ENCODE data around the gene TAS2R10. TPM values are rescaled to one million over a fixed set of nuclear protein-coding genes. Genes with fewer than 3 reads are reported as not detected.

The TAS2R10 gene
- under 1 TPM; 0.31 to 0.63 TPM for total RNA-seq

- Mint-ChIP-seq H3K27ac (no peak within 1 kb of the TSS), H3K4me3 (no peak within 1 kb of the TSS), H3K9me3 (no peaks in the 10 kb centered on the region), H3K36me3 (ENCODE audit: insufficient read depth in 2 of 2) (no peaks in the 10 kb centered on the region), H3K27me3 (ENCODE audit: low read depth) (no peaks in the 10 kb centered on the region), H3K4me1 (ENCODE audit: low read depth) (no peaks in the 10 kb centered on the region)
- DNase-seq, result no peak
- no peak for ATAC-seq (replicated peaks in 1 of 2)
Measured at GRCh38 chr12:10826258-10826657, at the start of gene TAS2R10. Gene TAS2R10, minus strand, starts transcription at chr12:10826358. Its CDS starts 89 bp downstream, at chr12:10826269.

- Mint-ChIP-seq H3K4me3 (no peak overlapping the region), H3K36me3 (ENCODE audit: insufficient read depth in 2 of 2) (peaks cover 6 to 9% of the 10 kb centered on the region in 2 donors), H3K4me1 (ENCODE audit: low read depth) (no peaks in the 10 kb centered on the region)
Measured at GRCh38 chr12:10873378-10873777, 47.2 kb upstream of the TAS2R10 start.

GRCh38 chr12:10867381-10867780 lies 41.2 kb upstream of the TAS2R10 start:
- H3K4me1 Mint-ChIP-seq (ENCODE audit: low read depth), result no peaks in the 10 kb centered on the region

More at GRCh38 chr12:10873378-10873777, 47.2 kb upstream of the TAS2R10 start:
- no peak for DNase-seq
- H3K9me3 Mint-ChIP-seq, result peaks cover 2 to 11% of the 10 kb centered on the region in 2 donors
- ATAC-seq (replicated peaks in 1 of 2), result no peak
- H3K27ac Mint-ChIP-seq, result peak overlapping the region; percentile 54
- H3K27me3 Mint-ChIP-seq (ENCODE audit: low read depth), result no peaks in the 10 kb centered on the region

GRCh38 chr12:10863512-10864218 lies 37.5 kb upstream of the TAS2R10 start:
- Mint-ChIP-seq H3K27ac (no peak overlapping the region), H3K9me3 (peaks cover 9 to 13% of the 10 kb centered on the region in 2 donors), H3K4me3 (no peak overlapping the region), H3K27me3 (ENCODE audit: low read depth) (no peaks in the 10 kb centered on the region), H3K4me1 (ENCODE audit: low read depth) (no peaks in the 10 kb centered on the region), H3K36me3 (ENCODE audit: insufficient read depth in 2 of 2) (peaks cover 5 to 20% of the 10 kb centered on the region in 2 donors)
- DNase-seq (no peak), ATAC-seq (replicated peaks in 1 of 2) (no peak)

More at GRCh38 chr12:10867381-10867780, 41.2 kb upstream of the TAS2R10 start:
- ATAC-seq (replicated peaks in 1 of 2) (no peak), DNase-seq (no peak)
- no peaks in the 10 kb centered on the region for H3K27me3 Mint-ChIP-seq (ENCODE audit: low read depth)
- peaks cover 0 to 4% of the 10 kb centered on the region in 2 donors for H3K36me3 Mint-ChIP-seq (ENCODE audit: insufficient read depth in 2 of 2)
- peaks cover 0 to 5% of the 10 kb centered on the region in 2 donors for H3K9me3 Mint-ChIP-seq
- no peak overlapping the region for H3K27ac Mint-ChIP-seq
- no peak overlapping the region for H3K4me3 Mint-ChIP-seq

GRCh38 chr12:10861366-10861765 lies 35.2 kb upstream of the TAS2R10 start:
- no peak overlapping the region for H3K27ac Mint-ChIP-seq
- no peak overlapping the region for H3K4me3 Mint-ChIP-seq
- H3K9me3 Mint-ChIP-seq, result peaks cover 13 to 26% of the 10 kb centered on the region in 2 donors
- peaks cover 21 to 39% of the 10 kb centered on the region in 2 donors for H3K36me3 Mint-ChIP-seq (ENCODE audit: insufficient read depth in 2 of 2)
- DNase-seq, result no peak
- no peak for ATAC-seq (replicated peaks in 1 of 2)
- H3K4me1 Mint-ChIP-seq (ENCODE audit: low read depth), result no peaks in the 10 kb centered on the region
- no peaks in the 10 kb centered on the region for H3K27me3 Mint-ChIP-seq (ENCODE audit: low read depth)

- H3K36me3 Mint-ChIP-seq (ENCODE audit: insufficient read depth in 2 of 2), result peaks cover 26 to 36% of the 10 kb centered on the region in 2 donors
- H3K27me3 Mint-ChIP-seq (ENCODE audit: low read depth), result no peaks in the 10 kb centered on the region
- H3K9me3 Mint-ChIP-seq, result peaks cover 14 to 26% of the 10 kb centered on the region in 2 donors
- ATAC-seq (replicated peaks in 1 of 2) (no peak), DNase-seq (no peak)
- H3K27ac Mint-ChIP-seq, result no peak overlapping the region
- H3K4me3 Mint-ChIP-seq, result no peak overlapping the region
- H3K4me1 Mint-ChIP-seq (ENCODE audit: low read depth), result peaks cover 19% of the 10 kb centered on the region
Measured at GRCh38 chr12:10855807-10856206, 29.6 kb upstream of the TAS2R10 start.

- H3K27ac Mint-ChIP-seq, result no peak overlapping the region
- H3K9me3 Mint-ChIP-seq, result peaks cover 11 to 18% of the 10 kb centered on the region in 2 donors
- peaks cover 21 to 27% of the 10 kb centered on the region in 2 donors for H3K36me3 Mint-ChIP-seq (ENCODE audit: insufficient read depth in 2 of 2)
- ATAC-seq (replicated peaks in 1 of 2), result no peak
- H3K4me1 Mint-ChIP-seq (ENCODE audit: low read depth), result peaks cover 22% of the 10 kb centered on the region
- no peak for DNase-seq
- no peak overlapping the region for H3K4me3 Mint-ChIP-seq
- H3K27me3 Mint-ChIP-seq (ENCODE audit: low read depth), result no peaks in the 10 kb centered on the region
Measured at GRCh38 chr12:10853776-10854175, 27.6 kb upstream of the TAS2R10 start.

- ATAC-seq (replicated peaks in 1 of 2) (no peak), DNase-seq (no peak)
- no peak overlapping the region for H3K4me3 Mint-ChIP-seq
- H3K27me3 Mint-ChIP-seq (ENCODE audit: low read depth), result no peaks in the 10 kb centered on the region
- H3K9me3 Mint-ChIP-seq, result peaks cover 4 to 6% of the 10 kb centered on the region in 2 donors
- peaks cover 5 to 11% of the 10 kb centered on the region in 2 donors for H3K36me3 Mint-ChIP-seq (ENCODE audit: insufficient read depth in 2 of 2)
- H3K4me1 Mint-ChIP-seq (ENCODE audit: low read depth), result peaks cover 22% of the 10 kb centered on the region
- H3K27ac Mint-ChIP-seq, result peak overlapping the region; percentile 34
Measured at GRCh38 chr12:10851243-10851858, 25.2 kb upstream of the TAS2R10 start.

- Mint-ChIP-seq H3K36me3 (ENCODE audit: insufficient read depth in 2 of 2) (peaks cover 0 to 5% of the 10 kb centered on the region in 2 donors), H3K27ac (no peak within 1 kb of the TSS), H3K4me1 (ENCODE audit: low read depth) (peaks cover 22% of the 10 kb centered on the region), H3K9me3 (no peaks in the 10 kb centered on the region), H3K4me3 (no peak within 1 kb of the TSS), H3K27me3 (ENCODE audit: low read depth) (no peaks in the 10 kb centered on the region)
- ATAC-seq (replicated peaks in 1 of 2) (peak in 1 of 2 donors; percentile 51), DNase-seq (no peak)
Measured at GRCh38 chr12:10849425-10849878, 23.3 kb upstream of the TAS2R10 start, which contains the start of gene PRR4. Gene PRR4, minus strand, starts transcription at chr12:10849475. Its CDS starts 38 bp downstream, at chr12:10849437.

GRCh38 chr12:10847744-10848143 lies 21.6 kb upstream of the TAS2R10 start:
- no peak overlapping the region for H3K27ac Mint-ChIP-seq
- no peak for DNase-seq
- H3K36me3 Mint-ChIP-seq (ENCODE audit: insufficient read depth in 2 of 2), result peaks cover 0 to 5% of the 10 kb centered on the region in 2 donors
- H3K27me3 Mint-ChIP-seq (ENCODE audit: low read depth), result no peaks in the 10 kb centered on the region
- peaks cover 22% of the 10 kb centered on the region for H3K4me1 Mint-ChIP-seq (ENCODE audit: low read depth)
- H3K4me3 Mint-ChIP-seq, result no peak overlapping the region
- no peaks in the 10 kb centered on the region for H3K9me3 Mint-ChIP-seq
- ATAC-seq (replicated peaks in 1 of 2), result no peak

GRCh38 chr12:10842862-10843261 lies 16.7 kb upstream of the TAS2R10 start:
- H3K36me3 Mint-ChIP-seq (ENCODE audit: insufficient read depth in 2 of 2), result peaks cover 0 to 5% of the 10 kb centered on the region in 2 donors
- no peaks in the 10 kb centered on the region for H3K27me3 Mint-ChIP-seq (ENCODE audit: low read depth)
- H3K9me3 Mint-ChIP-seq, result peaks cover 0 to 1% of the 10 kb centered on the region in 2 donors
- no peak for DNase-seq
- H3K4me3 Mint-ChIP-seq, result no peak overlapping the region
- no peaks in the 10 kb centered on the region for H3K4me1 Mint-ChIP-seq (ENCODE audit: low read depth)
- ATAC-seq (replicated peaks in 1 of 2), result no peak
- H3K27ac Mint-ChIP-seq, result no peak overlapping the region

GRCh38 chr12:10838461-10838860 lies 12.3 kb upstream of the TAS2R10 start:
- Mint-ChIP-seq H3K4me3 (no peak overlapping the region), H3K27ac (no peak overlapping the region), H3K27me3 (ENCODE audit: low read depth) (no peaks in the 10 kb centered on the region), H3K4me1 (ENCODE audit: low read depth) (no peaks in the 10 kb centered on the region), H3K9me3 (peaks cover 0 to 3% of the 10 kb centered on the region in 2 donors), H3K36me3 (ENCODE audit: insufficient read depth in 2 of 2) (no peaks in the 10 kb centered on the region)
- ATAC-seq (replicated peaks in 1 of 2) (no peak), DNase-seq (no peak)

- DNase-seq, result no peak
- Mint-ChIP-seq H3K4me3 (no peak overlapping the region), H3K27ac (no peak overlapping the region), H3K9me3 (no peaks in the 10 kb centered on the region), H3K36me3 (ENCODE audit: insufficient read depth in 2 of 2) (no peaks in the 10 kb centered on the region), H3K27me3 (ENCODE audit: low read depth) (no peaks in the 10 kb centered on the region), H3K4me1 (ENCODE audit: low read depth) (no peaks in the 10 kb centered on the region)
- ATAC-seq (replicated peaks in 1 of 2), result no peak
Measured at GRCh38 chr12:10829994-10830393, 3.8 kb upstream of the TAS2R10 start.

All from activated T-cell treated with anti-CD3 and anti-CD28 coated beads, Interleukin-2, amount 50 U/mL, for 72 hours (primary cell).